Activated T-cell treated with anti-CD3 and anti-CD28 coated beads, Interleukin-2, amount 50 U/mL, for 24 hours (primary cell): Measurements from ENCODE around the gene ZNF524.

Experiments used
- DNase-seq: peaks from one replicate; pipeline ENCODE4 v3.0.0-alpha.2; 2020
- H3K27ac Mint-ChIP-seq: 2 replicates; pipeline ENCODE4 v1.8.0; 2020; ENCODE audit warnings: mild to moderate bottlenecking, mixed read lengths
- H3K27me3 Mint-ChIP-seq: 2 replicates; pipeline ENCODE4 v1.8.0; 2020; ENCODE audit warnings: mixed read lengths
- H3K36me3 Mint-ChIP-seq: 2 replicates; pipeline ENCODE4 v1.8.0; 2020; ENCODE audit warnings: low read depth, mixed read lengths
- H3K4me1 Mint-ChIP-seq: 2 replicates; pipeline ENCODE4 v1.8.0; 2020; ENCODE audit warnings: low read depth, mixed read lengths
- H3K4me3 Mint-ChIP-seq: 2 replicates; pipeline ENCODE4 v1.8.0; 2020; ENCODE audit warnings: mild to moderate bottlenecking, moderate library complexity, mixed read lengths
- H3K9me3 Mint-ChIP-seq: 2 replicates; pipeline ENCODE4 v1.8.0; 2020; ENCODE audit warnings: mixed read lengths

The ZNF524 gene

DNA sequence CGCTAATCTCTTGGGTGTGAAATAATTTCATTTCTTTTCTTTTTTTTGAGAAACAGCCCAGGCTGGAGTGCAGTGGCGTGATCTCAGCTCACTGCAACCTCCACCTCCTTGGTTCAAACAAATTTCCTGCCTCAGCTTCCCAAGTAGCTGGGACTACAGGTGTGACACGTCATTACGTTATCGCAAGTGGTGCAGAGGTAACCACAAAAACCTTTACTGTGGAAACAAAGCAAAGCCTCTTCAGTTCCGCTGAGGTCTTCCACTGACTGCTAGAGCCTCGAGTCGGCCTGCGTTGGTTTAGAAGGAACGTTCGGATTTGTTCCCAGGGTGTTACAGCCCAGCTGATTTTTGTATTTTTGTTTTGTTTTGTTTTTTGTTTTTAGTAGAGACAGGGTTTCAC lies 26.3 kb downstream of the ZNF524 start:
- H3K4me1 Mint-ChIP-seq = peaks cover 34% of the 10 kb centered on the region
- DNase-seq = no peak
- no peaks in the 10 kb centered on the region for H3K9me3 Mint-ChIP-seq
- peaks cover 1% of the 10 kb centered on the region for H3K36me3 Mint-ChIP-seq
- H3K4me3 Mint-ChIP-seq = peak overlapping the region; percentile 53
- peak overlapping the region; percentile 79 for H3K27ac Mint-ChIP-seq
- peaks cover 5% of the 10 kb centered on the region for H3K27me3 Mint-ChIP-seq

DNA sequence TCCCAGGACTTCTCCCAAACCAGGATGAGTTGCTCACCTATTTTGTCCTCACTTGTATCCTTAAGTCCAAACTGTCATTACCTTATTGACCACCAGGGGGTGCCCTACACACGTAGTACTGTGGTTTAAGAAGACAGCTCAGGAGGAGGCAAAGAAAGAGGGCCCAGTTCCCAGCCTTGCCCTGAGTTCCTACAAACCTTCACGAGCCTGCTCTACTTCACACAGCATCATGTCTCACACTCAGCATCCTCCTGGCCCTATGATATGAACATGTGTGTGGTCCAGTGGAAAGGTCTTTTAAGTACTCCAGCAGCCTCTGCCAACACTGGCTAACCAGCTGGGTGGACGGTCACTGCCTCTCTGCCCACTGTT lies 32.4 kb downstream of the ZNF524 start:
- Mint-ChIP-seq H3K4me3 (no peak overlapping the region), H3K27me3 (no peaks in the 10 kb centered on the region), H3K9me3 (no peaks in the 10 kb centered on the region), H3K36me3 (peaks cover 28% of the 10 kb centered on the region), H3K27ac (peak overlapping the region; percentile 37), H3K4me1 (peaks cover 41% of the 10 kb centered on the region)
- DNase-seq = peak; percentile 73

DNA sequence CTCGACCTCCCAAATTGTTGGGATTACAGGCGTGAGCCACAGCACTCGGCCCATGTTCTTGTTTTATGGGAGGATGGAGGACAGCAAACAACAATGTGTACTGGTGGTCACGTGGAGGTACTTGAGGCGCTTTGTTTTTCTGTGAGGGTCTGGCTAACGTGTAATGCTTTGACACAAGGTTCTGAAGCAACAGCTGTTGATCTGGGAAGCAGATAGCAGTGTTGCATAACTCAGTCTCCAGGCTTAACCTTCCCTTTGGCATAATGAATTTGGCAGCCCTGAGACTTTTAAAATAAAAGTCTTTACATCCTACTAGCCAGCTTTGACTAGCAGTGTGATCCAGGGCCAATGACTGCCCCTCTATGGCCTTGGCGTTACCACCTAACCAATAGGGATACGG lies 33.8 kb downstream of the ZNF524 start:
- H3K27ac Mint-ChIP-seq = peak overlapping the region; percentile 100
- H3K27me3 Mint-ChIP-seq = no peaks in the 10 kb centered on the region
- H3K4me1 Mint-ChIP-seq = peaks cover 52% of the 10 kb centered on the region
- no peak overlapping the region for H3K4me3 Mint-ChIP-seq
- H3K9me3 Mint-ChIP-seq = peaks cover 4% of the 10 kb centered on the region
- DNase-seq = no peak
- H3K36me3 Mint-ChIP-seq = peaks cover 40% of the 10 kb centered on the region

DNA sequence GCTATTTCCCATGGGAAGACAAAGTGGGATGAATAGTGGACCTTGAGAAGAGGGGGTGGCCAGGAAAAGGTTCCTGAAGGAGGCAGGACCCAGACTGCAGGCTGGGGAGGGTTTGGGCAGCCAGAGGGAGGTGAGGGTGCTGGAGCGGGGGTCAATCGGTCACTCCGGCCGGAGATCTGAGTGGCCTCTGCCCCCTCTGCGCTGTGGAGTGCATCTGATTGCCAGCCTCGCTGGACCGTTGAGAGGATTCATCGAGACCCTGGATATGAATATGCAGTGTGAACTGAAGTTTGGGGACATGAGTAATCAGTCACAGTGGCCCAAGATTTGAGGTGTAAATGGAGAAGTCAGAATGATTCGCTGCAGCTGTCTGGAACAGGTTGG lies 35.2 kb downstream of the ZNF524 start:
- peaks cover 53% of the 10 kb centered on the region for H3K36me3 Mint-ChIP-seq
- H3K27ac Mint-ChIP-seq = peak overlapping the region; percentile 100
- H3K9me3 Mint-ChIP-seq = peaks cover 7% of the 10 kb centered on the region
- DNase-seq = no peak
- no peaks in the 10 kb centered on the region for H3K27me3 Mint-ChIP-seq
- peak overlapping the region; percentile 100 for H3K4me3 Mint-ChIP-seq
- H3K4me1 Mint-ChIP-seq = peaks cover 65% of the 10 kb centered on the region

DNA sequence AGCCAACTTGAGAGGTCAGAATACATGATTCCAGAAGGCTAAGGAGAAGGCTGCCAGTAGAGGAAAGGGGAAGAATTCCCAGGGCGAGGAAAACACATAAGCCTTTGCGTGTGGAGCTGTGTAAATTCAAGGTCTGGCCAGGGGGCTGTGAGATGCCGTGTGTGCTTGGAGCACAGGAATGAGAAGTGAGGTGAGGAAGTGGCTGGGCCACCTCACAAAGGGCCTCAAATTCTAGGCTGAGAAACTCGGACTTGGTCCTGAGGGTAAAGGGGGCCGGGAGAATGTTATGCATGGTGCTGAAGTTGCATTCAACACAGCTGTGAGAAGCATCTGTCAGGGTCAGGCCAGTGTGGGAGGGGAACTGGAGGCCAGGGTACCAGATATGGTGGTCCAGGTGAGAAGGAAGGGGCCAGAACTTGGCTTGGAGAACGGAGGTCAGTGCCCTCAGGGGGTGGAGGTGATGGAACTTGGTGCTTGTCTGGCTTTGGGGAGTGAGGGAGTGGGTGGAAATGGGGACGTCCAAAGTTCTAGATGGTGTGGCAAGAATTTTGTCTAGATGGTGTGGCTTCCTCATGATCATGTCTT lies 35.9 kb downstream of the ZNF524 start:
- Mint-ChIP-seq H3K27ac (peak overlapping the region; percentile 100), H3K4me1 (peaks cover 68% of the 10 kb centered on the region), H3K27me3 (no peaks in the 10 kb centered on the region), H3K4me3 (peak overlapping the region; percentile 100), H3K9me3 (peaks cover 7% of the 10 kb centered on the region), H3K36me3 (peaks cover 56% of the 10 kb centered on the region)
- DNase-seq = no peak

DNA sequence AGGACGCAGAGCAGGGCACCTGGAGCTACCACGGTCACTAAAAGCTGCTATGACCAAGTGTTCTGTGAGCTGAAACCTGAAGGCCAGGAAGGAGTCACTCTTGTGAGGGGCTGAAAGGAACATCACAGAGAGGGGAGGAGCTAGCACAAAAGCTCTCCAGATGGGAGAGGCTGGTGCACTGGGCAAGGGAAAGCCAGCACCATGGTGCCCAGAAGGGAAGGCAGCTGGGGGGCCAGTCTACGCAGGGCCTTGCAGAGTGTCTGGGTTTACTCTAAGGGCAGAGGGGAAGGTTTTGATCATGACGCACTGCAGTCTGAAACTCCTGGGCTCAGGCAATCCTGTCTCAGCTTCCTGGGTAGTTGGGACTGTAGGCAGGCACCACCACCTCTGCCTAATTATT lies 36.6 kb downstream of the ZNF524 start:
- peaks cover 66% of the 10 kb centered on the region for H3K4me1 Mint-ChIP-seq
- peaks cover 62% of the 10 kb centered on the region for H3K36me3 Mint-ChIP-seq
- H3K27ac Mint-ChIP-seq = peak overlapping the region; percentile 100
- no peaks in the 10 kb centered on the region for H3K27me3 Mint-ChIP-seq
- DNase-seq = no peak
- H3K4me3 Mint-ChIP-seq = peak overlapping the region; percentile 100
- peaks cover 7% of the 10 kb centered on the region for H3K9me3 Mint-ChIP-seq

DNA sequence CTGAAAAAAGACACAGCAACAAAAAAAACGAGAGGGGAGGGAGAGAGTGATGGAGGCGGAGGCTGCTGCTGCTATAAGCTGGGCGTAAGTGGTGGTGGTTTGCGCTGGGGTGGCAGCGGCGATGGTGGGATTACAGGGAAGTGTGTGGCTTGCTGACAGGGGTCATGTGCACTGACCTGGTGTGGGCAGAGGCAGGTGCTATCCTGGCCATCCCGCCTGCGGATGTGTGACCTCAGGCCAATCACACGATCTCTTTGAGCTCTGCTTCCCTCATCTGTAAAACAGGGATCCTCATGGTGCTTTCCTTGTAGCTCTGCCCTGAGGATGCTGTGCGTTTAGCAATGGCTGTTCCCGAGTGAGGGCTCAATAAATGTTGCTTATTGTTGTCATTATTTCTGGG lies 37.4 kb downstream of the ZNF524 start:
- Mint-ChIP-seq H3K36me3 (peaks cover 67% of the 10 kb centered on the region), H3K4me1 (peaks cover 63% of the 10 kb centered on the region), H3K4me3 (peak overlapping the region; percentile 100), H3K9me3 (peaks cover 7% of the 10 kb centered on the region), H3K27me3 (no peaks in the 10 kb centered on the region), H3K27ac (peak overlapping the region; percentile 100)
- no peak for DNase-seq

DNA sequence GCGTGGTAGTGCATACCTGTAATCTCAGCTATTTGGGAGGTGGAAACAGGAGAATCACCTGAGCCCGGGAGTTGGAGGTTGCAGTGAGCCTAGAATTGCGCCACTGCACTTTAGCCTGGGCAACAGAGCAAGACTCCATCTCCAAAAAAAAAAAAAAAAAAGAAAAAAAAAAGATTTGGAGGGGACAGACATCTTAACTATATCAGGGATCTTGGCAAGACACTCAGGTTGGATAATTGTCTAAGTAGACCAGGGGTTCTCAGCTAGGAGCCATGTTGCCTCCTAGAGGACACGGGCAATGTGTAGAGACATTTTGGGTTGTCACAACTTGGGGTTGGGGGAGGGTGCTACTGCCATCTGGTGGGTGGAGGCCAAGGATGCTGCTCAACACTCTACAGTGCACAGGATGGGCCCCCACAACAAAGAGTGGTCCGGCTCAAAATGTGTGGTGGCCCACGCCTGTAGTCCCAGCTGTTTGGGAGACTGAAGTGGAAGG lies 38.8 kb downstream of the ZNF524 start:
- Mint-ChIP-seq H3K4me3 (peak overlapping the region; percentile 81), H3K4me1 (peaks cover 65% of the 10 kb centered on the region), H3K36me3 (peaks cover 77% of the 10 kb centered on the region), H3K27ac (peak overlapping the region; percentile 96), H3K9me3 (peaks cover 7% of the 10 kb centered on the region), H3K27me3 (no peaks in the 10 kb centered on the region)
- DNase-seq = peak; percentile 72

DNA sequence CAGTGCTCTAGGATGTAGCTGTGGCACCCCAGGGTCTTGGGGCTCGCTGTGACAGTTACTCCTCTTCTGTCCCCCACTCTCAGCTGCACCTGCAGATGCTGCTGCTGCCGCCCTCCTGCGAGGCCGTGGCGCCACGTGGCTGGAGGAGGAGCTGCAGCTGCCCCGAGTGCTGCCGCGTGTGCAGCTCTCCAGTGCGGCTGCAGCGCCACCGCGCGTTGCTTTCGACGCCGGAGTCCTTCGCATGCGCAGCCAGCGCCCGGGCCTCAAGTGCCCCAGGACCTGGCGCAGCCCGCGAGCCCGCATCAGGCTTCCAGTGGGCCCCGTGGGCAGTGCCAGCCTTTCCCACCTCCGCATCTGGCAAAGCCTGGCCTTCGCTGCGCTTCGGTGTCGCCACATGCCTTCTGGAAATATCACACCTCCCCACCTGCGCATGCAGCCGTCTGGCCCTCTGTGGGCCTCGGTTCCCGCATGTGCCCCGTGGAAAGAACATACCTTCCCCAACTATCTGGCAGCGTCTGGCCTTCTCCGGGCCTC lies 40.0 kb downstream of the ZNF524 start:
- Mint-ChIP-seq H3K4me1 (peaks cover 66% of the 10 kb centered on the region), H3K27ac (peak overlapping the region; percentile 96), H3K4me3 (peak overlapping the region; percentile 81), H3K27me3 (no peaks in the 10 kb centered on the region), H3K36me3 (peaks cover 84% of the 10 kb centered on the region), H3K9me3 (peaks cover 7% of the 10 kb centered on the region)
- DNase-seq = peak; percentile 81

DNA sequence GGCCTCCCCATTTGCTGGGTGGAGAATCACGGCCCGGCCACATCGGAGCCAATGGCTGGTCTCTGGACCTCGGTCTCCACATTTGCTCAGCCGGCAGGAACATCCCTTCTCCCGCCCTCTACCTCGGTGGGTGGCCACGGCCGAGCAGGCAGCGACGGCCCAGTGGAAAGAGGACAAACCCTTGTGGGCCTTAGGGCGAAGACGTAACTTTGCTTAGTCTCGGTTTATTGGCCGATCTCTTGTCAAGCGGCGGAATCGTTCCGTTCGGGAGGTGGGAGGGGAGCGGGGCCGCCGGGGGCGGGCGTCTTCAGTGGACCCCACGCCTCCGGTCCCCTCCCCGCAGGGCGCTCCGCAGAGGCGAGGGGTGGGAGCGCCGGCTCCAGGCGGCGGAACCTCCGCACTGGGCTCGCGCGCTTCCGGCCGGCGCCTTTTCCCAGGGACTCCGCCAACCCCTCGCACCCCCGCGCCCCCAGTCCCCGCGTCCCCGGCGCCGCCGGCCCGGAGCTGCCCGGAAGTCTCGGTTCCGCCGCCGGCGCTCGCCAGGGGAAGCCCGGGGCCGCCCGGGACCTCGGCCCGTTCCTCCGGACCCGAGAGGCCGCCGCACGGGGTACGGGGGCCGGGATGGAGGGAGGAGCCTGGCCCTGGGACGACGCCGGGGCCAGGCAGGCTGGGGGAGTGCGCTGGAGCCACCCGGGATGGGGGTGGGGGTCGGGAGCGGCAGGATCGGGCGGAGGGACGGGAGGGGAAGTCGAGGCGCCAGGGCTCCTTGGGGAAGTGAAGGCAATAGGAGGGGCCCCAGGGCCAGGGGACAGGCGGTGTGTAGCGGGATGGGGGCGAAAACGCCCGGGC lies 40.7 kb downstream of the ZNF524 start, which contains the start of gene ZNF580:
Gene ZNF580, plus strand, starts transcription at position 426 of the 849 bp plus-strand sequence. CDS start 1,507 bp downstream, outside the sequence.
- Mint-ChIP-seq H3K4me1 (peaks cover 68% of the 10 kb centered on the region), H3K9me3 (peaks cover 7% of the 10 kb centered on the region), H3K27me3 (no peaks in the 10 kb centered on the region), H3K27ac (peak within 1 kb of the TSS; percentile 96), H3K36me3 (peaks cover 84% of the 10 kb centered on the region), H3K4me3 (peak within 1 kb of the TSS; percentile 87)
- peak; percentile 86 for DNase-seq

DNA sequence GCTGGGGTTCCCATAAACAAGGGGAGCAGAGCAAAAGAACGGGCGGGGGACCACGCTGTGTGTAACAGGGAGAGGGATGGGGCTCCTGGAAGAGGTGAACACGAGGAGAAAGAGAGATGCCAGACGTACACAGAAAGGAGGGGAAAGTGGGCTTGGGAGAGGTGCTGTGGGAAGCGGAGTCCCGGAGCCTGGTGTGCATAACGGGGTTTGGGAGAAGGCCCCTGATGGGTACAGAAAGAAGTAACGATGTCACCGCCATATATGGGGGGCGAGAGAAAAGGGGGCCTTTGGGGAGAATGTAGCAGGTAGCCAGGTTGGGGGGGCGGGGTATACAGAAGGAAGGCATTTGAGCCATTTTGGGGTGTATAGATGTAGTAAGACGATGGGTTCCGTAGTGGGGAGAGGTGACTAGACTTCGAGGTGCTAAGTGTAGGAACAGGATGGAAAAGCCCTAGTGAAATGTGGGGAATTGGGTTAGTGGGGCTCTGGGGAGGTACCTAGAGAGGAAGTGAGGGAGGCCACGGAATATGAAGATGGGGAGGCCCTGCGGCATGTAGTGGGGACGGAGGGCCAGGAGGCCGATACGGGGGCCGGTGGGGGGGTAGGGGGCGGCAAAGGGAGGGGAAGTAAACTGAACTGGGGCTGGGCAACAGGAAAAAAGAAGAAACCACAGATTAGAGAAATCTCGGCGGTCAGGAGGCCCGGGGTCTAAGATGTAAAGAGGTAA lies 41.5 kb downstream of the ZNF524 start:
- Mint-ChIP-seq H3K4me1 (peaks cover 61% of the 10 kb centered on the region), H3K9me3 (peaks cover 7% of the 10 kb centered on the region), H3K27ac (peak overlapping the region; percentile 94), H3K4me3 (peak overlapping the region; percentile 87), H3K27me3 (no peaks in the 10 kb centered on the region), H3K36me3 (peaks cover 82% of the 10 kb centered on the region)
- DNase-seq = no peak

DNA sequence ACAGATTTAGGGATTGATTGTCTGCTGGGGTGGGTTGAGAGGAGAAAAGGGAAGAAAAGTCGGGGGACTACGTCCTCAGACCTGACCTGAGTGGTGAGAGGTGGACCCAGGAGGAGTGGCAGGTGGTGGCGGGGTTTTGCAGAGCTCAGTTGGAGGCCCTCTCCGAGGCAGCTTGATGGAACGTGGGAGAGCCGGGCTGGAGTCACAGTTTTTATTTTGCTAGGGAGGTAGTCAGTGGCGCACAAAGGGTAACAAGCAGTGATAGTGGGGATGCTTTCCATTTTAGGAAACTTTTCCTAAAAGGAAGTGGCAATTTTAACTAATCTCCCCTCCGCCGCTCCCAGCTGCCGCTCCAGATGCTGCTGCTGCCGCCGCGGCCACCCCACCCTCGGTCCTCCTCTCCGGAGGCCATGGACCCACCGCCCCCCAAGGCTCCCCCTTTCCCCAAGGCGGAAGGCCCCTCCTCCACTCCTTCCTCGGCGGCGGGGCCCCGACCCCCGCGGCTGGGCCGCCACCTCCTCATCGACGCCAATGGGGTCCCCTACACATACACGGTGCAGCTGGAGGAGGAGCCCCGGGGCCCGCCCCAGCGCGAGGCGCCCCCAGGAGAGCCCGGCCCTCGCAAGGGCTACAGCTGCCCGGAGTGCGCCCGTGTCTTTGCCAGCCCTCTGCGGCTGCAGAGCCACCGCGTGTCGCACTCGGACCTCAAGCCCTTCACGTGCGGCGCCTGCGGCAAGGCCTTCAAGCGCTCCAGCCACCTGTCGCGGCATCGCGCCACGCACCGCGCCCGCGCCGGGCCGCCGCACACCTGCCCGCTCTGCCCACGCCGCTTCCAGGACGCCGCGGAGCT lies 42.3 kb downstream of the ZNF524 start:
- peak; percentile 67 for DNase-seq

DNA sequence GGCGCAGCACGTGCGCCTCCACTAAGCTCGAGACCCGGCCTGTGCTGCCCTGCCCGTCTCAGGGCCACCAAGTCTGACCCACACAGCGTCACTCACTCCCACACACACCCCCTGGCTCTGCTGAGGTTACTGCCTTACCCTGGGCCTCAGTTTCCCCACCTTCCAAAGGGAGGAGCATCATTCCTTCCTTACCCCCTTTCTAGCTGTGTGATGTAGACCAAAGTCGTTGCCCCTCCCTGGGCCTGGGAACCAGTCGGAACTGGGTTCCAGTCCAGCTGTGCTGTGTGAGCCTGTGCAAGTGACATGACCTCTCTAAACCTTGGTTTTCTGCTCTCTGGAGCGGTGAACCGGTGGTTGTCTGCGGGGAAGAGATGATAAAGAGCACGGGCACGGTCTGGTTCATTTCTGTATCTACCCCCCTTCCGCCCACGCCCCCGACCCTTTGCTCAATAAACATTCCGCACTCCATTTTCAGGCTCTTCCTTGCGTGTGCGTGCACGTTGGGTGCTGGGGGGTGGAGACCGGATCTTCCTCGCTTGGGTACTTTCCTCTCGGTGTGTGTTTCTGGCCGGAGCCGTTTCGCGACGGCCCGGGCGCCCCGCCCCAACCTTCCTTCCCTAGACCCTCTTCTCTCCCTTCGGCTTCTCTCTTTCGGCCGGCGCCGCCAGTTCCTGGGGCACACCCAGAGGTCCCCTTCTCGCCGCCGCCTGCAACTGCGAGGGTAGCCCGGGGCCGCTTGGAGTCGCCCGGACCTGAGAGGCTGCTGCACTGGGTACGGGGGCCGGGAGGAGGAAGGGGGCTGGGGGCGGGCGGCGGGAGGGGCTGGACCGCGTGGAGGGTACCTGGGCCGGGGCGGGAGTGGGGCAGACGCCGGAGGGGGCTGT lies 43.2 kb downstream of the ZNF524 start, which contains the start of gene ZNF581:
Gene ZNF581, plus strand, starts transcription at position 647 of the 884 bp plus-strand sequence. CDS start 923 bp downstream, outside the sequence.
- Mint-ChIP-seq H3K36me3 (peaks cover 79% of the 10 kb centered on the region), H3K9me3 (peaks cover 3% of the 10 kb centered on the region), H3K4me1 (peaks cover 56% of the 10 kb centered on the region), H3K27me3 (no peaks in the 10 kb centered on the region), H3K4me3 (peak within 1 kb of the TSS; percentile 87), H3K27ac (peak within 1 kb of the TSS; percentile 99)
- peak; percentile 92 for DNase-seq

More for the DNA sequence above, 42.3 kb downstream of the ZNF524 start:
- H3K36me3 Mint-ChIP-seq = peaks cover 82% of the 10 kb centered on the region
- H3K4me3 Mint-ChIP-seq = peak overlapping the region; percentile 87
- peak overlapping the region; percentile 99 for H3K27ac Mint-ChIP-seq
- no peaks in the 10 kb centered on the region for H3K27me3 Mint-ChIP-seq
- peaks cover 59% of the 10 kb centered on the region for H3K4me1 Mint-ChIP-seq
- peaks cover 7% of the 10 kb centered on the region for H3K9me3 Mint-ChIP-seq
